Prostate gland (tissue), 2 donors: ENCODE measurements around the gene RARS2. TPM values are rescaled to one million over a fixed set of nuclear protein-coding genes. Genes with fewer than 3 reads are reported as not detected.

ENCODE experiments used
- DNase-seq: peaks from one replicate; pipeline ENCODE4 v3.0.0-alpha.2; 2019; ENCODE audit warnings: low spot score
- H3K27ac ChIP-seq, 2 donors: fragments of 200-600 bp; sonication (generic); 2 replicates each; pipeline ENCODE4 v1.5.1; 2017 to 2019
- H3K27me3 ChIP-seq: fragments of 200-600 bp; sonication (generic); replicated peaks from 2 replicates; pipeline ENCODE4 v1.5.1; 2019; ENCODE audit not compliant: insufficient read depth
- H3K36me3 ChIP-seq, 2 donors: fragments of 200-600 bp; sonication (generic); 1 replicate in 1 of 2; 2 replicates in 1 of 2; pipeline versions ENCODE4 v1.5.1 to v1.8.1; 2017 to 2019
- H3K4me1 ChIP-seq: fragments of 200-600 bp; sonication (generic); replicated peaks from 2 replicates; pipeline ENCODE4 v1.5.1; 2019
- H3K4me3 ChIP-seq, 2 donors: fragments of 200-600 bp; sonication (generic); 2 replicates each; pipeline ENCODE4 v1.5.1; 2017 to 2019
- H3K9me3 ChIP-seq: fragments of 200-600 bp; sonication (generic); 2 replicates; pipeline ENCODE4 v1.5.1; 2017
- POLR2A ChIP-seq: fragments of 450-650 bp; IDR thresholded peaks from one replicate; pipeline ENCODE4 v1.6.1; 2016; ENCODE audit warnings: antibody characterized with exemption, mild to moderate bottlenecking
- POLR2AphosphoS5 ChIP-seq: sonication (generic); formaldehyde crosslinking; IDR thresholded peaks from one replicate; pipeline ENCODE4 v1.6.1; 2017; ENCODE audit warnings: antibody characterized with exemption
- WGBS: methylation state at CpG from one replicate; pipeline ENCODE4 v1.1.5; 2018; 5-methylcytosine and 5-hydroxymethylcytosine counted together
- intact Hi-C: fragments of 100-400 bp; cut with DNase I; formaldehyde crosslinking; loops from one replicate; pipeline ENCODE4 v1.14.2; 2022
- small RNA-seq, 2 donors: library from RNA; depleted of rRNA; stranded (forward); fragments of <200 nt; gene quantifications; one replicate each; pipeline ENCODE3, GENCODE V24; 2016
- total RNA-seq, 2 donors: library from RNA; depleted of rRNA; stranded (reverse); fragments of >200 nt; gene quantifications; one replicate each; pipeline ENCODE4 v1.1.0, GENCODE V29; 2016
- TF ChIP-seq, protein P1 (sequence below), 4 experiments: fragments of 200-600 bp in 2 of 4; fragments of 450-650 bp in 2 of 4; sonication (generic) in 2 of 4; IDR thresholded peaks; 1 replicate in 3 of 4; 2 replicates in 1 of 4; pipeline ENCODE4 v1.5.1; 2016 to 2019; ENCODE audit warnings: antibody characterized with exemption in 4 of 4, mild to moderate bottlenecking in 2 of 4, moderate library complexity in 2 of 4

RARS2 gene
- total RNA-seq, 2 donors from 2014 or later, result 27.4 to 29.5 TPM

DNA sequence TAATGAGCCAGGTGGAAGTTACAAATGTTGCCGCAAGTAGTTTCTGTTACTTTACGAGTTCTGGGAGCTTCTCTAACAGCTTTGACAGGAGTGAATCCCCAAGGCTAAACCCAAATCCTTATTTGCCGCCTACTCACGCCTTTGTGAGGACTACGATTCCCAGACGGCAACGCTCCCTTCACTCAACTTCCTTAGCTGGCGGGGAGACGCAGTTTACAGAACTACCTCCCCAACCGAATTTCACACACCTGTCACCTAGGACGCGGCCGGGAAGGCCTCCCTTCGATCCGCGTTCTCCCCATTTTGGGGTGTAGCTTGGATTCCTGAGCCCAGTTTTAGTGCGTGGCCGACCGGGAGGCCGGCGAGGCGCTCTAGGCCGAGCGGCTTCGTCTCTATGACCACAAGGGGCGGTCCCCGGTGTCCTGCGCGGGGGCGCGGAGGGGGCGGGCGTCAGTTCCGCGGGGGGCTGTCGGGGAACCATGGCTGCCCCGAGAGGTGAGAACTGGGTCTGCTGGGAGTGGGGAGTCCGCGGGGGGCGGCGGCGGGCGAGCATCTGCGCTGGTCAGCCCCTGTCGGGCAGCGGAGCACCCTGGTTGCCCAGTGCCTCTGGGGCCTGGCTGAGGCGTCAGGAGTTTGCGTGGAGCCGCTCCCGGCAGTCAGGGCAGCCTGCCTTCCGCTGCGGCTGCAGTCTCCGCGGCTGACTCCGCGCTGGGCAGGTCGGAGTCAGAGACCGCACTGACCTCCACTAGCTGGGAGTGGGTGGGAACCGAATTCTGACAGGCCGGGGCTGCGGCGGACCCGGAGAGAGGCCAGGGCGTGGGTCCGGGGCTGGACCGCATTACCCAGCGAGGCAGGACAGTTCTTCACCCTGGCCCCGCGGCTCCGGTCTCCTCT, 117.0 kb downstream of the RARS2 start, which contains the start of gene SLC35A1:
Gene SLC35A1, plus strand, starts transcription at position 450 of the 894 bp plus-strand sequence. Its CDS starts 30 bp downstream, at position 480.
- intact Hi-C loops, result loop anchor here (5.0 kb wide), 1 partner anchor 65 kb away; the partner anchor contains the start of gene CFAP206
- Histone ChIP-seq H3K9me3 (no peaks in the 10 kb centered on the region), H3K36me3 (no peaks in the 10 kb centered on the region), H3K27ac (peak within 1 kb of the TSS; percentile 93 to 95), H3K4me3 (peak within 1 kb of the TSS; percentile 86 to 88), H3K27me3 (no peaks in the 10 kb centered on the region), H3K4me1 (no peaks in the 10 kb centered on the region)
- WGBS, result under 1% methylated on average over 57 of the region's 70 CpGs
- peak; percentile 82 for DNase-seq
- peak; percentile 89 for TF ChIP-seq POLR2AphosphoS5
- TF ChIP-seq POLR2A, result peak; percentile 78
- TF ChIP-seq, protein P1, sequence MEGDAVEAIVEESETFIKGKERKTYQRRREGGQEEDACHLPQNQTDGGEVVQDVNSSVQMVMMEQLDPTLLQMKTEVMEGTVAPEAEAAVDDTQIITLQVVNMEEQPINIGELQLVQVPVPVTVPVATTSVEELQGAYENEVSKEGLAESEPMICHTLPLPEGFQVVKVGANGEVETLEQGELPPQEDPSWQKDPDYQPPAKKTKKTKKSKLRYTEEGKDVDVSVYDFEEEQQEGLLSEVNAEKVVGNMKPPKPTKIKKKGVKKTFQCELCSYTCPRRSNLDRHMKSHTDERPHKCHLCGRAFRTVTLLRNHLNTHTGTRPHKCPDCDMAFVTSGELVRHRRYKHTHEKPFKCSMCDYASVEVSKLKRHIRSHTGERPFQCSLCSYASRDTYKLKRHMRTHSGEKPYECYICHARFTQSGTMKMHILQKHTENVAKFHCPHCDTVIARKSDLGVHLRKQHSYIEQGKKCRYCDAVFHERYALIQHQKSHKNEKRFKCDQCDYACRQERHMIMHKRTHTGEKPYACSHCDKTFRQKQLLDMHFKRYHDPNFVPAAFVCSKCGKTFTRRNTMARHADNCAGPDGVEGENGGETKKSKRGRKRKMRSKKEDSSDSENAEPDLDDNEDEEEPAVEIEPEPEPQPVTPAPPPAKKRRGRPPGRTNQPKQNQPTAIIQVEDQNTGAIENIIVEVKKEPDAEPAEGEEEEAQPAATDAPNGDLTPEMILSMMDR (IDR thresholded peaks at IDR 0.05), result peak; percentile 10 to 55 (median 32)

DNA sequence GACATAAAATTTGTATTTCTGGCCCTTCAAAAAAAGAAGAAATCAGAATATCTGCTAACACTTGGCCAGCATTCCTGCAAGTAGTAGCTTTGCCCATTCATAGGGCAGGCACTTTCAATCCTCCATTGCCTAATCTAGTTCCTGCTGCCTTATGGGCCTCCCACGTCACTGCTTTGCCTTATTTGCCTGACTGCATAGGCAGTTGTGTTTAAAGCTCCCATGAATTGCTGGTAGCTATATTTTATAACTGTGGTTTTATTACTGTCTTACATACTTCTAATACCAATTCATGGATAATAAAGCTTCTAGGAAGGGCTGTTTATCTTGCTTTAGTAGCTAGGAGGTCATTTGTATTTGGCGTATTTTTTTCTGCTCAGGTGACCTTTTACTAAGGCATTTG, 124.7 kb downstream of the RARS2 start:
- Histone ChIP-seq H3K36me3 (no peaks in the 10 kb centered on the region), H3K4me3 (no peak overlapping the region), H3K27ac (no peak overlapping the region), H3K4me1 (no peaks in the 10 kb centered on the region), H3K9me3 (no peaks in the 10 kb centered on the region), H3K27me3 (no peaks in the 10 kb centered on the region)
- intact Hi-C loops, result no loop called here
- no peak for DNase-seq
- WGBS, result 89% methylated on average over 2 of the region's 2 CpGs
- TF ChIP-seq POLR2AphosphoS5, result no peak
- TF ChIP-seq POLR2A, result no peak
- TF ChIP-seq, protein P1 (IDR thresholded peaks at IDR 0.05), result no peak

Small RNA genes lying within 50 kb of the gene (small RNA-seq; reads per million reads assigned to genes)
- gene RNU6-444P, result 0 reads per million in 2 donors

Other genes with a start within 250 kb of the RARS2 start
- gene C6orf163, start 245.2 kb downstream of the RARS2 start, total RNA-seq, result 1 to 10 TPM; 4.7 to 7.4 TPM
- gene CFAP206, start 182.0 kb downstream of the RARS2 start, total RNA-seq, result 10 to 100 TPM in 1 of 2 donors, 1 to 10 TPM in 1; 8.7 to 10.5 TPM
- gene SLC35A1, start 117.0 kb downstream of the RARS2 start, total RNA-seq, result 10 to 100 TPM; 21.4 to 57.1 TPM
- 10 to 100 TPM; 18.5 to 30.9 TPM for gene ORC3, start 148 bp upstream of the RARS2 start, total RNA-seq
- 10 to 100 TPM; 28.4 to 44.1 TPM for gene AKIRIN2, start 112.2 kb upstream of the RARS2 start, total RNA-seq